T47D (cell line): ENCODE data around the gene CASZ1.
A peak's percentile ranks its signal among the peaks of the same experiment; 100 is the strongest.

Experiments used
- DNase-seq, 2 experiments: peaks; one replicate each; pipeline versions ENCODE4 v3.0.0 to v3.0.0-alpha.2; 2011 to 2012; ENCODE audit warnings: low read depth in 1 of 2, low spot score in 1 of 2
- JUND ChIP-seq: IDR thresholded peaks from 2 replicates; pipeline ENCODE4 v1.6.1; 2012; ENCODE audit warnings: low read depth
- in situ Hi-C: cut with HindIII; loops from 2 replicates; pipeline ENCODE4 v1.10.0; 2016; ENCODE audit warnings: low sequenced_read_pairs, low pct_unique_long_range_greater_than_20kb

CASZ1 gene

DNA sequence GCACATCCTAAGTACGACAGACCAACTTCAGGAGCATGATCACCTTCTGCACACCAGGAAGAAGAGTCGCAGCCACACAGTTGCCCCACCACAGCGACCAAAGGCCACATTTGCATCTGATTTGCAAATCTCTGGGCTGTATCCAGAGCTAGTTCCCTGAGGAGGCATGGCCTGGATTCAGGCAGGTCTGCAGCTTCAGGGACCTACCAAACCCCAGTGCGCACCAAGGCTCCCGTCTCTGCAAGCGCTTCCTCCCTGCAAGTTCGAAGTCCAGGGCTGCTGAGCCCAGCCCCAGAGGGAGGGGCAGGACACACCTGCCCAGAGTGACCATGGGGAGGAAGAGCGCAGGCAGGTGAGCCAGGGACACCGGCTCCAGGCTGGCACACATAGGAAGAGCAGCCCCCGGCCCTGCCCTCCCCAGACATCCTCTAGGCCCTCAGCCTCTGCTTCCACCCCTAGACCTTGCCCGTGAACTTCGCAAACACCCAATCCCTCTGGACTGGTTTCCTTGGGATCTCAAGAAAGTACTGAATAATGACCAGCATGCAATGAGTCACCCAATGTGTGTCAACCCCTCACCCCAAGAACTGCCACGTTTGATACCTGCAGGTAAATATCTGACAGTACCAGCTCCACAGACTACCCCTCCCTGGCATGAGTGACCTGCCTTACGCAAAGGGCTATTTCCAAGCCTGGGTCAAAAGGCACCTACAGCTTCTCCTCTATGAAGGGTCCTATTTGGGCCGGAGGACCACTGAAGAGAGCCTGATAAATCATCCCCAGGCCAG, 36.8 kb downstream of the CASZ1 start:
- DNase-seq, result no peak
- no peak for TF ChIP-seq JUND
- in situ Hi-C loops, result no loop called here

- in situ Hi-C loops, result no loop called here
Measured at GRCh38 chr1:10756842-10757241, 39.6 kb downstream of the CASZ1 start.

GRCh38 chr1:10755970-10756521, 40.4 kb downstream of the CASZ1 start:
- DNase-seq, result no peak
- in situ Hi-C loops, result no loop called here
- no peak for TF ChIP-seq JUND

More at GRCh38 chr1:10756842-10757241, 39.6 kb downstream of the CASZ1 start:
- no peak for TF ChIP-seq JUND
- DNase-seq, result no peak

DNA sequence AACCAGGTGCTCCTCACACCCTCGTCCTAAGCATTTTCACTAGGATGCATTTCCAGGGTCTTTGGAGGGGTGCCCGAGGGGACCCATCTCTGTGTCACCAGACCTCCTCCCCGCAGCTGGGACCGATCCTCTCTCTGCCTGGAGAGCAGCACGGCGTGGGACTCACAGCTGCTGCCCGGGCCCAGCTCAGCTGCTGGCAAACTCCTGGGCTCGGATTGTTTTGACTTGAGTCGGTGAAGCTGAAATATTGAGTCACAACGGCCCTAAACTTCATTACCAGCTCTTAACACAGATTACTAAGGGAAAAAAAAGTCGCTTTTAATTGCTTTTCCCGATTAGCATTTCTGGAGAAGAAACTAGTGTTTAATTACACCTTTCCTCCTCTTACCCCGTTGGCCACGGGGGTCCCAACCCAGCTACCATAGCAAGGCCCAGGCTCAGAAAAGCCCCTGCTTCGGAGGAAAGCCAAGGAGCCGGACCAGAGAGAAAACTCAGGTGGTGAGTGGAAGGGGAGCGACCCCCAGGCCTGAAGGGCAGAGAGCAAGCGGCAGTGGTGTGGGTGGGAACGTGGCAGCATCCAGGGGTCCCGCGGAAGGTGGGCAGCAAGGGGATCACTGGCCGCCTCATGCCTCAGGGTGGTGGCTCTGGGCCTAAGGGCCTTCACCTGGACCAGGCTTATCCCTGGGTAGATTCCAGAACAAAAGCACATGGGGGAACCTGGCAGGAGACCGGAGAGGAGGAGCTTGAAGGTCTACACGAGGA, 41.7 kb downstream of the CASZ1 start:
- TF ChIP-seq JUND, result no peak
- in situ Hi-C loops, result no loop called here
- no peak for DNase-seq

GRCh38 chr1:10753299-10753698, 43.1 kb downstream of the CASZ1 start:
- DNase-seq, result no peak
- in situ Hi-C loops, result no loop called here
- TF ChIP-seq JUND, result no peak

DNA sequence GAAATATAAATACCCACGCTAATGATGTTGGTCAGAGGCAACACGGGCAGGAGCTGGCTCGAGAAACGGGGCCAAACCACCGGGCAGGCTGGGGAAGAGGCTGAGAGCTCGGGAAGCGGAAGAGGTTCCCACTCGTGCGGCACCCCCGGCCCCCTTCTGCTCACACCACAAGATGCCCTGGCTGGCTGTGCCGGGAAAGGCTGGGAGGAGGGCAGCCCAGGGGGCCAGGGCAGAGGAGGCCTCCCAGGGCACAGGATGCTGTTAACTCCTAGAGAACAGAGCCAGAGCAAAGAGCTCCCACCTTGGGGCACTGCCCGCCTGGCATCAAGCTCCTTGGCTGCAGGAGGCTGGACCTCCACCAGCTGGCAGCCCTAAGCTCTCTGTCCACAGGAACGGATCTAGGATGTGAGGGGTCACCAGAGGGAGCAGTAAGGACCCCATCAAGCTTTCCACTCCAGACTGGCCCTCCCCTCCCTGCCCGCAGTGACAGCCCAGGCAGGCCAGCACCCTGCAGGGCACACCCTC, 44.8 kb downstream of the CASZ1 start:
- no peak for TF ChIP-seq JUND
- no peak for DNase-seq
- in situ Hi-C loops, result no loop called here

- in situ Hi-C loops, result no loop called here
- DNase-seq, result no peak
- no peak for TF ChIP-seq JUND
Measured at GRCh38 chr1:10751160-10751559, 45.3 kb downstream of the CASZ1 start.

- no peak for TF ChIP-seq JUND
- DNase-seq, result peak in 1 of 2 experiments; percentile 71
- in situ Hi-C loops, result no loop called here
Measured at GRCh38 chr1:10745886-10746455, 50.5 kb downstream of the CASZ1 start.

DNA sequence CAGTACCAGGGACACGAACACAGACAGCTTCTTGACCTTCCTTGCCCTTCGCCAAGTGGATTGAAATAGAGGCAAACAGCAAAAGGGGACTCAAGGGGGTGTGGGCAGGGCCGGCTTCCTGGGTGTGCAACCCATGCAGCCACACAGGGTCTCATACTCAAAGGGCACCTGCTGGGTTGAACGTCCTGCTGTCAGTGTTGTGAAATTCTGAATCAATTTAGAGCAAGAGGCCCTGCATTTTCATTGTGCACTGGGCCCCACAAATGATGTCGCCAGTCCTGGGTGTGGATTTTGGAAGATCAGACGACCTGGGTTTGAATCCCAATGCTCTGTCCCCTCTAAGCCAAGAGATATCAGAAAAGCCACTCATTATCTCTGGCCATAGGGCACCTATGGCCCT, 51.1 kb downstream of the CASZ1 start:
- TF ChIP-seq JUND, result no peak
- no peak for DNase-seq
- in situ Hi-C loops, result no loop called here

DNA sequence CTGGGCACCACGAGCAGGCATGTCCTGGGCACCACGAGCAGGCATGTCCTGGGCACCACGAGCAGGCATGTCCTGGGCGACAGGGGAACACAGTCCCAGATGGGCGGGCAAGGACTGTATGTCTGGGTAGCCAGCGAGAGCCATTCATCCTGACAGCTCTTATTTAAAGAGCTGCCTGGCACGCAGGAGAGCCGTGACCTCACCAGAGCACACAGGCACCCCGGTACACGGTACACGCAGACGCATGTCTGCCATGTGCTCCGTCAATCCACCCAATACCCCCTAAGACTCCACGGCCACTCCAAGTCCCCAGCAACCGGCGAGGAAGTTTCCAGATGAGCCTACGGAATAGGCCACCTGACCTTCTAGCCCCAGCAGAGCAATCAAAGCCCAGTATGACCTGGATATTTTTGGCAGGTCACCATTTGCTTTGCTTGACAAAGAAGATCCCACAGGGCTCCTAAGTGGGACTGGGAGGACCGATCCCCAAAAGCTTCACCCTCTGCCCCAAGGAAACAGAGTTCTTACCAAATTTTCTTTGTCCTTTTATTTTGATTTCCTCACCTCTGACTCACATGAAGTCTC, 51.7 kb downstream of the CASZ1 start:
- in situ Hi-C loops, result no loop called here
- TF ChIP-seq JUND, result no peak
- DNase-seq, result no peak

DNA sequence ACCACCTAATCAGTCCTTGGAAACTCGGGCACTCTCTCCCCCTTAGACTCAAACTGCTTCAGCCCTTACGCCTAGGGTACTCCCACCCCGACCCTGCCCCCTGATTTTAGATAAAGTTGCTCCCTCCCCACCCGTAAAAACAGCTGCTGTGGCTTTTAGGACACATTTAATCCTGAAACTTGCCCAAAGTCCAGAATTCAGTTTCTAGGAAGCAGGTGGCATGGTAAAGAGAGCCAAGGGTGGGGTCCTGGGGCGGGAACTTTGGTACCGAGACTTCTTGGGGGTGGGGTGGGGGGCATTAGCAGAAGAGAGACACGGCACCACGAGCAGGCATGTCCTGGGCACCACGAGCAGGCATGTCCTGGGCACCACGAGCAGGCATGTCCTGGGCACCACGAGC, 52.4 kb downstream of the CASZ1 start:
- DNase-seq, result no peak
- no peak for TF ChIP-seq JUND
- in situ Hi-C loops, result no loop called here

- no peak for TF ChIP-seq JUND
- in situ Hi-C loops, result no loop called here
- no peak for DNase-seq
Measured at GRCh38 chr1:10741696-10742095, 54.8 kb downstream of the CASZ1 start.
